Measurements from ENCODE around the gene CHST11. TPM values are rescaled to one million over a fixed set of nuclear protein-coding genes. Genes with fewer than 3 reads are reported as not detected.

Gene CHST11
- total and polyA plus RNA-seq, 10 of the 15 experiments (the other 5 are each of a cell fraction or from before 2014, with no cell fraction given) = 1.9 to 38.1 (median 17.2) TPM

- no peaks in the 10 kb centered on the region for H3K36me3 ChIP-seq (ENCODE audit: control insufficient read depth in 2 of 2, insufficient read depth in 2 of 2, low read length in 1 of 2)
- FAIRE-seq (no peak), DNase-seq (ENCODE audit: low read depth, low spot score) (no peak), ATAC-seq (no peak)
- 0% methylated on average over 1 of the region's 1 CpG for WGBS (ENCODE audit: insufficient coverage, insufficient replicate concordance, low lambda C conversion rate, missing lambda C conversion rate)
- H3K79me2 ChIP-seq (ENCODE audit: control insufficient read depth, insufficient read depth, low read length) = no peaks in the 10 kb centered on the region
- RAD21 ChIA-PET (ENCODE audit: unreplicated experiment) = no interaction called here
- H2AFZ ChIP-seq (ENCODE audit: control insufficient read depth, low read depth, low read length) = no peak overlapping the region
- H3K9me3 ChIP-seq (replicated peaks; ENCODE audit: control insufficient read depth, insufficient read depth, low read length) = no peaks in the 10 kb centered on the region
- POLR2A ChIA-PET = no interaction called here
- H3K27me3 ChIP-seq (replicated peaks in 1 of 2; ENCODE audit: control insufficient read depth in 2 of 2, insufficient read depth in 2 of 2, low read length in 1 of 2) = no peaks in the 10 kb centered on the region
- intact Hi-C loops (cut with micrococcal nuclease; ENCODE audit: unreplicated experiment) (no loop called here), in situ Hi-C loops (cut with MboI) (no loop called here)
- CTCF ChIA-PET = interaction anchor here (1.8 kb wide), 1 partner anchor 12 kb away, joined by 4 read pairs; no protein-coding TSS in a partner anchor
- no TSS peak for BruUV-seq (replicated peaks)
- no peak overlapping the region for H3K4me2 ChIP-seq (ENCODE audit: control insufficient read depth, insufficient read depth)
- H3K9ac ChIP-seq (ENCODE audit: control insufficient read depth, insufficient read depth, low read length) = no peak overlapping the region
- no peak overlapping the region for H3K27ac ChIP-seq (ENCODE audit: control insufficient read depth, insufficient read depth)
- H4K20me1 ChIP-seq (ENCODE audit: control insufficient read depth, insufficient read depth) = no peaks in the 10 kb centered on the region
- no peaks in the 10 kb centered on the region for H3K4me1 ChIP-seq (ENCODE audit: control insufficient read depth, insufficient read depth, low read length)
- H3K4me3 ChIP-seq = no peak overlapping the region
- TF ChIP-seq IKZF1 (conservative IDR thresholded peaks at IDR 0.05) = no peak
- no peak for TF ChIP-seq ATF3 (IDR thresholded peaks at IDR 0.05; ENCODE audit: borderline replicate concordance, extremely low read depth, low read depth, low read length)
- no peak for TF ChIP-seq TCF7 (IDR thresholded peaks at IDR 0.05; ENCODE audit: borderline replicate concordance)
- TF ChIP-seq SKIL (IDR thresholded peaks at IDR 0.05; ENCODE audit: low read depth, poor library complexity, severe bottlenecking) = no peak
- no peak for TF ChIP-seq ZNF622 (IDR thresholded peaks at IDR 0.05)
- TF ChIP-seq MYC (IDR thresholded peaks at IDR 0.05; ENCODE audit: insufficient read depth, insufficient read length, insufficient replicate concordance, low read length, severe bottlenecking) = no peak
- no peak for TF ChIP-seq POU2F2 (IDR thresholded peaks at IDR 0.05; ENCODE audit: borderline replicate concordance, low read depth, low read length)
- TF ChIP-seq CHD2 (IDR thresholded peaks at IDR 0.05; ENCODE audit: borderline replicate concordance, low read depth, low read length) = no peak
- TF ChIP-seq IKZF2 (IDR thresholded peaks at IDR 0.05) = no peak
- TF ChIP-seq WRNIP1 (IDR thresholded peaks at IDR 0.05; ENCODE audit: borderline replicate concordance, low read depth, low read length) = no peak
- no peak for TF ChIP-seq BCL11A (IDR thresholded peaks at IDR 0.05; ENCODE audit: low read depth, low read length)
- no peak for TF ChIP-seq PAX8 (IDR thresholded peaks at IDR 0.05)
- no peak for TF ChIP-seq FOS (IDR thresholded peaks at IDR 0.05; ENCODE audit: borderline replicate concordance, extremely low read depth, insufficient read length)
- SMC1A ChIA-PET (ENCODE audit: uncharacterized antibody, unreplicated experiment) = interaction anchor here (2.7 kb wide), 1 partner anchor 52 kb away, joined by 7 read pairs; no protein-coding TSS in a partner anchor
These were observed 22.6 kb upstream of the CHST11 start for GRCh38 chr12:104434129-104434528.
